NCI-H1417 (cell line): ENCODE measurements around the gene CDH16.
A peak's percentile ranks its signal among the peaks of the same experiment; 100 is the strongest.
"Not testable (repeated sequence)": the region's sequence is repeated elsewhere in the genome, so short reads cannot be mapped to it uniquely, and the experiment has no call there.

ENCODE experiments used
- DNase-seq, 3 experiments: peaks; one replicate each; lab custom pipeline; 2025; lab: John Stamatoyannopoulos, UW

Gene CDH16

DNA sequence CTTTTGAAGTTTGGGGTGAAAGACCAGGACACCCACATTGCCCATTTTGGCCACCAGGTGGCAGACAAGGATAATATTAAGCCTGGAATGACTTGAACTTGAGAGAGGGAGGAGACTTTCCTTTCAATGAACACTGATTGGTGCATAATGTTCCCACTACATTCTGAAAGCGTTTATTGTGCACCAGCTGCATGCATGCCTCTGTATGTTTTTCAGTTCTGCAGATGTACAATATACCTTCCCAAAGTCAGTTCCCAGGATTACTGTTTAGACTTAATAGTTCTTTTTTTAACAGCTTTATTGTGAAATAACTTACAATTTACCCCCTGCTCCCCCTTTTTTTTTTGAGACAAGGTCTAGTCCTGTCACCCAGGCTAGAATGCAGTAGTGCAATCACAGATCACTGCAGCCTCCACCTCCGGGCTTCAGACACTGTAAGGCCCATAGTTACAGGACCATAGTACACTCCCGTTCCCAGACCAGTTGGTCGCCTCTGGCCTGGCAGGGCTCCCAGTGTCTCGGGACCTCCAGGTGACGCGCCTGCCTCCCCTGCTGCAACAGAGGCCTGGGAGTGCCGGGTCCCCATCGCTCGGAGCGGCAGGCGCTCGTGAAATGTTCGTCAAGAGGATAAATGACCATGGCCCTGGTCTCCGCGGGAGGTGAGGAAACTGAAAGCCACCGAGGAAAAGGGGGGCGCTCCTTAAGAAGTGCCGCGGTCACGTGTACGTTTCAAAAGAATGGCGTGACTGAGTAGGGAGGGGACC lies 28.8 kb upstream of the CDH16 start:
- peak; percentile 64 to 87 (median 75) for DNase-seq

DNA sequence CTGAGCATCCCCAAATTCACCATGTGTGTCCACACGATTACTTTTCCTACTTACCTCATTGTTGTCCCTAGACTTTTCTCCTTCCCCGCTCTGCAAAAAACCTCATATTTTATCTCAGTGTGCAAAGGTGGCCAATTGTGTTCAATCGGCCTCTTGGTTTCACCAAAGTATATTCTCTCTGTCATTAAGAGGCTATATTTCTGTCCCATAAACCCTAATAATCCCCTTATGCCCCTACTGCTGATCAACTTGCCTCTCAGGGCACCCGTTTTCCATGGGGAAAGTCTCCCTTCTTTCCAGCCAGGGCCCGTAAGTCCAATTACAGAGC lies 28.3 kb upstream of the CDH16 start:
- DNase-seq: no peak

DNA sequence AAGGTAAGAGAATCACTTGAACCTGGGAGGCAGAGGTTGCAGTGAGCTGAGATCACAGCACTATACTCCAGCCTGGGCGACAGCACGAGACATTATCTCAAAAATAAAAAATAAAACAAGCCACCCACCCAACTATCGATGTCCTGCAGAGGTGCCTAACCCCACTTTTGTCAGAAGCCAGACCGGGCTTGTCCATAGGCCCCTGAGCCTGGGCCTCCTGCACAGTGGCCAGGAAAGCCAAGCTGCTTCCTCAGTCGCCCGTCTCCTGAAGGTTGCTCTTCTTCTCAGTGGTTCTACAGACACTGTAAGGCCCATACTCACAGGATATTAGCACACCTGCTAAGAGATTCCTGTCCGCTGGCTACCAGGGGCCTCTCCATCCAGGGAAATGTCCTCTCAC lies 27.9 kb upstream of the CDH16 start:
- DNase-seq: no peak

DNA sequence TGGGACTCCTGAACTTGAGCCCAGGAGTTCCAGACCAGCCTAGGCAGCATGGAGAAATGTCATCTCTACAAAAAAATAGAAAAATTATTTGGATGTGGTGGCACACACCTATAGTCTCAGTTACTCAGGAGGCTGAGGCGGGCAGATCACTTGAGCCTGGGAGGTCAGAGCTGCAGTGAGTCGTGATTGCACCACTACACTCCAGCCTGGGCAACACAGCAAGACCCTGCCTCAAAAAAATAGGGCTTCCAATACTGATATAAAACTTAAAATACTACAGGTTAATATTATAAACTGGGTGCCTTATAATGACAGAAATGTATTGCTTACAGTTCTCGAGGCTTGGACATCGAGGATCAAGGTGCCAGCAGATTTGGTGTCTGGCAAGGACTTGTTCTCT lies 27.3 kb upstream of the CDH16 start:
- no peak for DNase-seq

GRCh38 chr16:66944971-66945370 lies 26.3 kb upstream of the CDH16 start:
- DNase-seq: not testable (repeated sequence)

DNA sequence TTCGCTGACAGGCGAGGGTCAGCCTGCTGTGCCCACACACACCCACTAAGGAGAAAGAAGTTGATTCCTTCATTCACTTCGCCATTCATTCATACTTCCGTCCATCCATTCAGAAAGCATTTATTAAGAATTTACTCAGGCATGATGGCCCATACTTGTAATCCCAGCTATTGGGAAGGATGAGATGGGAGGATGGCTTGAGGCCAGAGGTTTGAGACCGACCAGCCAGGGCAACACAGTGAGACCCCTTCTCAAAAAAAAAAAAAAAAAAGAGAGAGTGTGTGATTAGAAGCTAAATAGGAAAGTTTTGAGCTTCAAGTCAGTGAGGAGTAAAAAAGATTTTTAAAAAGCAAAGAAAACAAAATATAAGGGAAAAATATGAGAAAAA lies 25.4 kb upstream of the CDH16 start:
- no peak for DNase-seq

- DNase-seq: no peak
Observed at GRCh38 chr16:66943426-66944053, 24.9 kb upstream of the CDH16 start.

GRCh38 chr16:66942981-66943380 lies 24.3 kb upstream of the CDH16 start:
- no peak for DNase-seq

- no peak for DNase-seq
Observed at GRCh38 chr16:66940236-66940635, 21.6 kb upstream of the CDH16 start.

DNA sequence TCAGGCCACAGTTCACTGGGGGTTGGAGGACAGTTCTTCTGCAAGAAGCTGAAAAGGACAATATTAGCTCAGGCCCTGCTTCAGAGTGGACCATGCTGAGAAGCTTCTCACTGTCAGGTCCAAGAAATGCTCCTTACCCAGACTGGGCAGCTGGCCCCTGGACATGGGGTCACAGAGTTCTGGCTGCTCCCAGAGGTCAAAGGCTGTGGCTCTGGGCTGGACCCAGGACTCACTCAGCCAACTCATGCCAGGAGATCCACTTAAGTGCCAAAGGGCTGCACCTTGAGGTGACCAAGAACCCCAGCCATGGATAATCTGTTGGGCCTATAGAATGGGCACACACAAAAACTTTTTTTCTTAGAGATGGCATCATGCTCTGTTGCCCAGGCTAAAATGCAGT lies 20.7 kb upstream of the CDH16 start:
- DNase-seq: no peak

- no peak for DNase-seq
Observed at GRCh38 chr16:66937725-66938337, 19.1 kb upstream of the CDH16 start.

DNA sequence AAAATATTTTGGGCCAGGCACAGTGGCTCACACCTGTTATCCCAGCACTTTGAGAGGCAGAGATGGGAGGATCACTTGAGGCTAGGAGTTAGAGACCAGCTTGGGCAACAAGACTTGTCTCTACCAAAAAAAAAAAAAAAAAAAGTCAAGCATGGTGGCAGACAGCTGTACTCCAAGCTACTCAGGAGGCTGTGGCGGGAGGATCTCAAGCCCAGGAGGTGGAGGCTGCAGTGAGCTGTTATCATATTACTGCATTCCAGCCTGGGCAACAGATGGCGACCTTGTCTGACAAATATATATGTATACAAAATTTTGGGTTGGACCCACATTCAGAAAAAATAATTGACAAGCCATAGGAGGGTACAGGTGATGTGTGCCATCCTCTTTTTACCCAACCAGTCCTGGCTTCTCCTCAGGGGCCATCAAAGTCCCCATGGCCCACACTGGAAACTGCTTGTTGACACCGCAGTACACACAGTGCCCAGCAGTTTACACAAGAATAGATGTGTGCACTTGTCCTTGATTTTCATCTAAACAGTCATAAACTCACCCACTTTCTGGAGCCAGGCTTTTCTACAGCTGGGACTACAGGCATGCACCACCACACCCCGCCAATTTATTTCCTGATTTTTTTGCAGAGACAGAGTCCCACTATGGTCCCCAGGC lies 18.3 kb upstream of the CDH16 start:
- DNase-seq: no peak

- DNase-seq: no peak
Observed at GRCh38 chr16:66936462-66936861, 17.8 kb upstream of the CDH16 start.

- DNase-seq: no peak
Observed at GRCh38 chr16:66935314-66936011, 16.8 kb upstream of the CDH16 start, which contains the start of gene CES2. CES2 (plus strand) TSS chr16:66935516; CDS start chr16:66935636, 120 bp downstream.

DNA sequence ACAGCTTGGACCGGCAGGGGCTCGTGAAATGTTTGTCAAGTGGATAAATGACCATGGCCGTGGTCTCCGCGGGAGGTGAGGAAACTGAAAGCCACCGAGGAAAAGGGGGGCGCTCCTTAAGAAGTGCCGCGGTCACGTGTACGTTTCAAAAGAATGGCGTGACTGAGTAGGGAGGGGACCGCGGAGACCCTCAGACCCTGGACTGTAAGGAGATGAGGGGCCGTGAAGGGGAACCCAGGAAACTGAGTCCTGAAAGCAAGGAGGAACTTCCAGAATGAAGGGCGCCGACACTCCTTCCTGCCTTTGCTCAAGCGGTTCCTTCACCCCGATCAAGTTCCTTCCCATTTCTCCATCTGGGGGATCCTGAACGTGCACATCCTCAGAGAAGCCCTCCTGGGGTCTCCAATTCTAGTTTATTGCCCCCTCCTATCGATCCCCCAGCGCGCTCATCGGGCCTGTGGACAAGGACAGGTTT lies 16.2 kb upstream of the CDH16 start:
- DNase-seq: not testable (repeated sequence)

GRCh38 chr16:66934138-66934838 lies 15.6 kb upstream of the CDH16 start, which contains the start of gene CIAO2B:
CIAO2B (minus strand) TSS chr16:66934402; CDS start chr16:66934364, 38 bp downstream.
- DNase-seq: peak; percentile 68 to 86 (median 81)

- DNase-seq: no peak
Observed at GRCh38 chr16:66933776-66934137, 15.1 kb upstream of the CDH16 start.

DNA sequence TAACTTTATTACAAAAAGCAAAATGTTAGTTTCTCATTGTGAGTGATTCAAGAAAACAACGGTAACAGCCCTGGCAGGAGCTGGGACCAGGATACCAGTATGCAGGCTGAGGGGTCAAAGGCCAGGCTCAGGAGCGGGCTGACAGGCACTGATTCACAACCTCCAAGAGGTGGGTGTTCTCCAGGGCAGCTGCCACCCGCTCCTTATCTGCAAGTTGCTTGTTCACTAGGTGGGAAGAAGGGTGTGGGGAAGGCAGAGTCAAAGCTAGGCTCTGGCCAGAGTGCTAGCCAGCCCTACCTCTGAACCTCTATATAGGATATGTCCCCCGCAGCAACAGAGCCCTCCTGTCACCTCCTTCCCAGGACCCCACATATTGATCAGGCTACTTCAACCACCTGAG lies 13.4 kb upstream of the CDH16 start:
- no peak for DNase-seq

DNA sequence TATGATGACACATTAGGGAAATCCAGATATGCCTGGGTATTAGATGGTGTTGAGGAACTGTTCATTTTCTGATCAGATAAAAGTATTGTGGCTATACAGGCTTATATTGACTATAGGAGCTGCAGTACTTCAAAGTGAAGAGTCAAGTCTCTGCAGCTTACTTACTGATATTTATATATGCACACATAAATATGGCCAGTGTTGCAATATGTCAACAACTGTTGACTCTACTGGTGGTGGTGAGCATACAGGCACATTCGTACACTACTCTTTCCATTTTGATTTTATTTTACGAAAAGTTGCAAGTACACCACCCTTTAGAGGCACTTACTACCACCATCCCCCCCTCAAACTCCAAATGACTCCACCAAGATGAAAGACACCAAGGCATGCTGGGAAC lies 13.0 kb upstream of the CDH16 start:
- no peak for DNase-seq

GRCh38 chr16:66930189-66930588 lies 11.5 kb upstream of the CDH16 start:
- DNase-seq: no peak

DNA sequence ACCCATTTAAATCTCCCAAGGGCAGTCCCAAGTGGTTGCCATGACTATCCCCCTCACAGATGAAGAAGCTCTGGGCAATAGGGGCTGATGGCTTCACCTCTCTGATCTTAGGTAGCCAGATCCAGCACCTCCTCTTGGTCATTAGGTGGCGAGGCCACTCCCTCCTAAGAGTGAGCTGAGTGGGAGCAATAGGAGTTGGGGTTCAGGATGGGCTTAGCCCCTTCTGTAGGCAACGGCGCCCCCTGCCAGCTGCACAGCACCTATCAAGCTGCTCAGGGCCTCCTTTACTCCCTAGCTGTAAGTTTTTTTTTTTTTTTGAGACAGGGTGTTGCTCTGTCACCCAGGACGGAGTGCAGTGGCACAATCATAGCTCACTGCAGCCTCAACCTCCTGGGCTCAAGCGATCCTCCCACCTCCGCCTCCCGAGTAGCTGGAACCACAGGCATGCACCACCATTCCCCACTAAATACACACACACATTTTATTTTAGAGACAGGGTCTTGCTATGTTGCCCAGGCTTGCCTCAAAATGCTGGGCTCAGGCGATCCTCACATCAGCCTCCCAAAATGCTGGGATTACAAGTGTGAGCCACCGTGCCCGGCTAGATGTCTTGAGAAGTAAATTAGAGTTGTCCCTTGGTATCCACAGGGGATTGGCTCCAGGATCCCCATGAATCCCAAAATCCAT lies 10.2 kb upstream of the CDH16 start:
- no peak for DNase-seq
